SK-N-SH (cell line): Measurements from ENCODE around the gene ARPIN.

Experiments used
- EP300 ChIP-seq, 2 experiments: IDR thresholded peaks; 2 replicates each; pipeline versions ENCODE4 v1.4.0 to v1.6.1; 2012; ENCODE audit warnings: borderline replicate concordance in 1 of 2, low read depth in 1 of 2, low read length in 1 of 2
- FOXJ3 ChIP-seq: sonication (generic); formaldehyde crosslinking; IDR thresholded peaks from 2 replicates; pipeline ENCODE4 v1.5.1; 2020; ENCODE audit warnings: mild to moderate bottlenecking, missing genetic modification reagents
- GABPA ChIP-seq: IDR thresholded peaks from 2 replicates; pipeline ENCODE4 v1.4.0; 2012; ENCODE audit warnings: low read depth, mild to moderate bottlenecking
- GATA2 ChIP-seq: sonication (generic); formaldehyde crosslinking; IDR thresholded peaks from 2 replicates; pipeline ENCODE4 v1.5.0; 2020; ENCODE audit warnings: mild to moderate bottlenecking, missing genetic modification reagents
- MXI1 ChIP-seq: IDR thresholded peaks from 2 replicates; pipeline ENCODE4 v1.6.1; 2012; ENCODE audit warnings: mild to moderate bottlenecking, low read depth, low read length, improper control_type of control experiment
- POLR2AphosphoS5 ChIP-seq: IDR thresholded peaks from 2 replicates; pipeline ENCODE4 v1.6.1; 2012; ENCODE audit warnings: low read depth, low read length
- RAD21 ChIP-seq: IDR thresholded peaks from 2 replicates; pipeline ENCODE4 v1.6.1; 2012; ENCODE audit warnings: mild to moderate bottlenecking, low read length
- RXRA ChIP-seq: IDR thresholded peaks from 2 replicates; pipeline ENCODE4 v1.4.0; 2012; ENCODE audit warnings: low read depth, mild to moderate bottlenecking, borderline replicate concordance
- SIN3A ChIP-seq: IDR thresholded peaks from 2 replicates; pipeline ENCODE4 v1.6.1; 2012; ENCODE audit warnings: low read depth, mild to moderate bottlenecking, low read length, moderate library complexity, borderline replicate concordance
- YY1 ChIP-seq: IDR thresholded peaks from 2 replicates; pipeline ENCODE4 v1.4.0; 2012; ENCODE audit warnings: low read depth, mild to moderate bottlenecking
- TF ChIP-seq, protein P1 (sequence below): fragments of 200-600 bp; sonication (generic); IDR thresholded peaks from 2 replicates; pipeline ENCODE4 v1.6.1; 2017; ENCODE audit warnings: antibody characterized with exemption, mild to moderate bottlenecking, moderate library complexity

DNA sequence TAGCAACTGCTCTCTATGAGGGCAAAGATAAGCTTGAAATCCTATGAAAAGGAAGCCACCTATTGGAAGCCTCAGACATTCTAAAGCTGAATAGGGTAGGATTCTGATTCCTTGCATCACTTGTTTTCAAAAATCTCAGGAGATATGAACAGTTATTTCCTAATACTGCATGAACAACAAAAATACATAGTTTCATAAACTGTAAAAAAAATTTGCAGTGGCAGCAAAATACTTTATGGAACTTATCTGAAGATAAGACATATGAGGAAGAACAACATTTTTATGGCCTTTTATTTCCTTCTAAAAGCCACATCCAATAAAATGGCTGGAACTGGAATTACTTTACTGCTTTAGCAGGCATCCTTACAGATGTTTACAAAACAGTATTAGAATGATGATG, 48.8 kb downstream of the ARPIN start:
- TF ChIP-seq MXI1 (no peak), EP300 (IDR thresholded peaks at IDR 0.05; ENCODE audit: borderline replicate concordance in 1 of 2, low read depth in 1 of 2, low read length in 1 of 2) (no peak), FOXJ3 (no peak), SIN3A (no peak), POLR2AphosphoS5 (no peak), GATA2 (CRISPR knock-in tag) (no peak), GABPA (no peak), RAD21 (no peak), YY1 (no peak), RXRA (no peak)
- TF ChIP-seq, protein P1, sequence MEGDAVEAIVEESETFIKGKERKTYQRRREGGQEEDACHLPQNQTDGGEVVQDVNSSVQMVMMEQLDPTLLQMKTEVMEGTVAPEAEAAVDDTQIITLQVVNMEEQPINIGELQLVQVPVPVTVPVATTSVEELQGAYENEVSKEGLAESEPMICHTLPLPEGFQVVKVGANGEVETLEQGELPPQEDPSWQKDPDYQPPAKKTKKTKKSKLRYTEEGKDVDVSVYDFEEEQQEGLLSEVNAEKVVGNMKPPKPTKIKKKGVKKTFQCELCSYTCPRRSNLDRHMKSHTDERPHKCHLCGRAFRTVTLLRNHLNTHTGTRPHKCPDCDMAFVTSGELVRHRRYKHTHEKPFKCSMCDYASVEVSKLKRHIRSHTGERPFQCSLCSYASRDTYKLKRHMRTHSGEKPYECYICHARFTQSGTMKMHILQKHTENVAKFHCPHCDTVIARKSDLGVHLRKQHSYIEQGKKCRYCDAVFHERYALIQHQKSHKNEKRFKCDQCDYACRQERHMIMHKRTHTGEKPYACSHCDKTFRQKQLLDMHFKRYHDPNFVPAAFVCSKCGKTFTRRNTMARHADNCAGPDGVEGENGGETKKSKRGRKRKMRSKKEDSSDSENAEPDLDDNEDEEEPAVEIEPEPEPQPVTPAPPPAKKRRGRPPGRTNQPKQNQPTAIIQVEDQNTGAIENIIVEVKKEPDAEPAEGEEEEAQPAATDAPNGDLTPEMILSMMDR: no peak
